Measurements from ENCODE around the gene ADIPOR1.

DNA sequence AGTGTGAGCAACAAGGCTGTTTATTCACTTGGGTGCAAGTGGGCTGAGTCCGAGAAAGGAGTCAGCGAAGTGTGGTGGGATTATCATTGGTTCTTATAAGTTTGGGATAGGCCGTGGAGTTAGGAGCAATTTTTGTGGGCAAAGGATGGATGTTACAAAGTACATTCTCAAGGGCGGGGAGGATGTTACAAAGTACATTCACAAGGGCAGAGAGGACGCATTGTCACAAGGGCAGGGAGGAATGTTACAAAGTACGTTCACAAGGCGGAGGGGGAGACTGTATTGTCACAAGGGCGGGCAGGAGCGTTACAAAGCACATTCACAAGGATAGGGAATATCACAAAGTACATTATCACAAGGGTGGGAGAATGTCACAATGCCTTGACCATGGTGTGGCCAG is 43.9 kb upstream of the ADIPOR1 start:
- TF ChIP-seq, protein P1, sequence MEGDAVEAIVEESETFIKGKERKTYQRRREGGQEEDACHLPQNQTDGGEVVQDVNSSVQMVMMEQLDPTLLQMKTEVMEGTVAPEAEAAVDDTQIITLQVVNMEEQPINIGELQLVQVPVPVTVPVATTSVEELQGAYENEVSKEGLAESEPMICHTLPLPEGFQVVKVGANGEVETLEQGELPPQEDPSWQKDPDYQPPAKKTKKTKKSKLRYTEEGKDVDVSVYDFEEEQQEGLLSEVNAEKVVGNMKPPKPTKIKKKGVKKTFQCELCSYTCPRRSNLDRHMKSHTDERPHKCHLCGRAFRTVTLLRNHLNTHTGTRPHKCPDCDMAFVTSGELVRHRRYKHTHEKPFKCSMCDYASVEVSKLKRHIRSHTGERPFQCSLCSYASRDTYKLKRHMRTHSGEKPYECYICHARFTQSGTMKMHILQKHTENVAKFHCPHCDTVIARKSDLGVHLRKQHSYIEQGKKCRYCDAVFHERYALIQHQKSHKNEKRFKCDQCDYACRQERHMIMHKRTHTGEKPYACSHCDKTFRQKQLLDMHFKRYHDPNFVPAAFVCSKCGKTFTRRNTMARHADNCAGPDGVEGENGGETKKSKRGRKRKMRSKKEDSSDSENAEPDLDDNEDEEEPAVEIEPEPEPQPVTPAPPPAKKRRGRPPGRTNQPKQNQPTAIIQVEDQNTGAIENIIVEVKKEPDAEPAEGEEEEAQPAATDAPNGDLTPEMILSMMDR (IDR thresholded peaks at IDR 0.05) = no peak
- no peak for TF ChIP-seq EZH2 (IDR thresholded peaks at IDR 0.05)
